Activated CD8-positive, alpha-beta memory T cell treated with anti-CD3 and anti-CD28 coated beads, Interleukin-2, amount 50 U/mL, for 48 hours (primary cell): ENCODE measurements around the gene RABL2A.
"Not testable (repeated sequence)": the region's sequence is repeated elsewhere in the genome, so short reads cannot be mapped to it uniquely, and the experiment has no call there.

Experiments used
- DNase-seq: peaks from one replicate; pipeline ENCODE4 v3.0.0-alpha.2; 2020

Gene RABL2A

DNA sequence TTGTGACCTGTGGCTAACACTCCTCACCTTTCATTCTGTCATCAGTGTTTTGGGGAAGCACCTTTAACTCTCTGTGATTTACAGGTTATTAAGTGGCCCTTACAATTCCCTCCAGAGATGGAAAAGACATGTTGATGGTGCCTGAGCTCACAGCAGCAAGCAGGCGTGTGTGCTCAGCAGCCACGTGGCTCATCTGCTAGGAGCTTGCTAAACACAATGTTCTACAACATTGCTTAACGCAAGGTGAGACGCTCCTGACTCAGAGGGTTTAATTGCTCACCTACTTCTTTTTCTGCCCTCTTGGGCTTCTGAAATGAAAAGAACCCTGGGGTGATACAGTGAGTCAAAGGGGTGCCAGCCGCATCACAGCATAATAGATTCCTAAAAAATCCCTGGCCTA, 6.1 kb upstream of the RABL2A start:
- DNase-seq = peak; percentile 48

DNA sequence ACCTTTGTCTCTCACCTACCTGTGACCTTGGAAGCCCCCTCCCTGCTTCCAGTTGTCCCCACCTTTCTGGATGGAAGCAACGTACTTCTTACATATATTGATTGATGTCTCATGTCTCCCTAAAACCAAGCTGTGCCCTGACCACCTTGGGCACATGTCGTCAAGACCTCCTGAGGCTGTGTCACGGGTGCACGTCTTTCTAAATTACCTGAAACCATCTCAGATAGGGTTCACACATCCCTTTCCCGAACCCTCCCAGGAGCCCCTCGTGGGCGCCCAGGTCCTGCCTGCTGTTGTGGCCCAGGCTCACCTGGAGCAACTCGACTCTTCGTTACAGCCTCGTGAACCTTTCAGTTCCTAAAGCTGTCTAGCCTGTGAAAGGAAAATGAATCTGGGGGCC, 1.2 kb upstream of the RABL2A start:
- DNase-seq = not testable (repeated sequence)

DNA sequence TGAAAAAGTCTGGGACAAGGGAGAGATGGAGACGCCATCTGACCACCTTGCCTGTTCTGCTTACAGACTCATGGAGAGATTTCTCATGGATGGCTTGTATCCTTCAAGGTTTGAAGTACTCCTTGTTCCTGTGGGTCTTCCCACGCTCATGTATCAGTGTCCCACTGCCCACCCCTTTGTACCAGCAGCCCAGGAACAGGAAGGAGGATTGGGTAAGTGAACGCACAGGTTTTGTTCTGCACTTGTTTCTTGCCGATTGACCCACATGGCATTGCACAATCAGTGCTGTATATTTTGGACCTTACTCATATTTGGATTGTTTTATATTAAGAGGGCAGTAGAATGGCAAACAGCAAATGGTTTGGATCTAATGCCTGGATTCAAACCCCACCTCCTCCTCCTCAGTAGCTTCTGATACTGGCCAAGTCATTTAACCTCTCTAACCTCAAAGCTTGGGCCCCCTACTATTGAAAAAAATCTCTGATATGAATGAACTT, 5.8 kb downstream of the RABL2A start:
- not testable (repeated sequence) for DNase-seq

DNA sequence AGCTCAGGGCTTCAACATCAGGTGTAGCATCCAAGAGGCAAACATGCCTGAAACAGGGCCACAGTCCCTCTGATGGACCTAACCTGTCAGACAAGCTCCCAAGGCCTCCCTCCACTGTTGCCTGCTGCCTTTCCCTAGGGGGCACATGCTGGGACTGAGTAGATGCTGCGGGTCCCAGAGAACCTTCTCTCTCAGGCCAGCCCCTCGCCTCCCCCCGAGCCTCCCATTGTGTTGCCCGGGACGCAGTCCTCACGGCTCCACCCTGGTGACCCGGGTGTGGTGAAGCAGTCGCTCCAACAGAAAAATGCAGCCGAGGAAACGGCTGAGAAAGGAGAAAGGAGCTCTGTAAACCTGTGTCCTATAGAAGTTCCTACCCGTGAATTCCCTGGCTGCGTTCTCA, 8.3 kb downstream of the RABL2A start:
- not testable (repeated sequence) for DNase-seq

DNA sequence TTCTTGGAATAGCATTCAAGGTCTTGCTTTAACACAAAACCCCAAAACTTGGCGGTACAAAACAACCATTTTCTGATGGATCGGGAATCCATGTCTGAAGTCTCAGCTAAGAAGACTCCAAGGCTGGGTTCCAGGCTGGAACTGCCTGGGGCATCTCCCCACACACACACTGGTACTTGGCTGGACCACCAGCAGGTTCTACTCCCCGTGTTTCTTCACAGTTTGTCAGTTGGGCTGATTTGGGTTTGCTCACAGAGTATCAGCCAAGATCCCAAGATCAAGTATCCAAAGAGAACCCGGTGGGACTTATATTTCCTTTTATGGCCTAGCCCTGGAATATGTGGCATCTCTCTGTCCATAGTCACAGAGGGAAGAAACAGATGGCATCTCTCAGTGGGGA, 9.2 kb downstream of the RABL2A start:
- DNase-seq = not testable (repeated sequence)

DNA sequence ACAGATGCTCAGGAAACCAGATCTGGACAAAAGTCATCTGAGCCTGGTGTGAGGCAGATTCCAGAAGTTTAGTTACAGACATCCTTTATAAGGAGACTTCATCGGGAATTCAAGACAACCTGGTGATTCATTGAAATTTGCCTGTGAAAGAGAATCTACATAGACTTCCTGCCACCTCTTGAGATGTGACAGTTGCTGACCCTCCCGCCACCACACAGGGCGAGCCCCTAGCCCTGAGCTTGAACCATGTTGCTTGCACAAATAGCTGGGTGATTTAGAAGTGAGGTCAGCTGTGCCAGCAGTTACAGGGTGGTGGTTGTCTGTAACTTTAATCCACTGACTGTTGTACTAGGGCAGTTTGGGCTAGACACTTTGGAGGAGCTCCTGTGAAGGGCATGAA, 11.0 kb downstream of the RABL2A start:
- DNase-seq = not testable (repeated sequence)

DNA sequence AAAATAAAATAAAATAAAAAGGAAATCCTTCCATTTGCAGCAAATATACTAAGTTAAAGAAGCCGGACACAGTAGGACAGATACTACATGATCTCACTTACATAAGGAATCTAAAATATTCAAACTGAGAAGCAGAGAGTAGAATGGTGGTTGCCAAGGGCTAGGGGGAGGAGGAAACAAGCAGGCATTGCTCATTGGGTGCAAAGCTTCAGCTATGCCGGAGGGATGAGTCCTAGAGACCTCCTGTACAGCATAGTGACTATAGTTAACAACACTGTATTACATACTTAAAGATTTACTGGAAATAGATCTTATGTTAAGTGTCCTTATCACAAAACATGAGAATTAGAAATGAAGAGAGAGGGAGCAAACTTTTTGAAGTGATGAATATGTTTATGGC, 19.2 kb downstream of the RABL2A start:
- not testable (repeated sequence) for DNase-seq

DNA sequence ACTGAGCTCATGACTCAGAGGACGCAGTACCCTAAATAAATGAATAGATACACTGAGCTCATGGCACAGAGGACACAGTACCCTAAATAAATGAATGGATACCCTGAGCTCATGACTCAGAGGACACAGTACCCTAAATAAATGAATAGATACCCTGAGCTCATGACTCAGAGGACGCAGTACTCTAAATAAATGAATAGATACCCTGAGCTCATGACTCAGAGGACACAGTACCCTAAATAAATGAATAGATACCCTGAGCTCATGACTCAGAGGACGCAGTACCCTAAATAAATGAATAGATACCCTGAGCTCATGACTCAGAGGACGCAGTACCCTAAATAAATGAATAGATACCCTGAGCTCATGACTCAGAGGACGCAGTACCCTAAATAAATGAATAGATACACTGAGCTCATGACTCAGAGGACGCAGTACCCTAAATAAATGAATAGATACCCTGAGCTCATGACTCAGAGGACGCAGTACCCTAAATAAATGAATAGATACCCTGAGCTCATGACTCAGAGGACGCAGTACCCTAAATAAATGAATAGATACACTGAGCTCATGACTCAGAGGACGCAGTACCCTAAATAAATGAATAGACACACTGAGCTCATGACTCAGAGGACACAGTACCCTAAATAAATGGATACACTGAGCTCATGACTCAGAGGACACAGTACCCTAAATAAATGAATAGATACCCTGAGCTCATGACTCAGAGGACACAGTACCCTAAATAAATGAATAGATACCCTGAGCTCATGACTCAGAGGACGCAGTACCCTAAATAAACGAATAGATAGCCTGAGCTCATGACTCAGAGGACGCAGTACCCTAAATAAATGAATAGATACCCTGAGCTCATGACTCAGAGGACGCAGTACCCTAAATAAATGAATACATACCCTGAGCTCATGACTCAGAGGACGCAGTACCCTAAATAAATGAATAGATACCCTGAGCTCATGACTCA, 24.1 kb downstream of the RABL2A start:
- DNase-seq = not testable (repeated sequence)

DNA sequence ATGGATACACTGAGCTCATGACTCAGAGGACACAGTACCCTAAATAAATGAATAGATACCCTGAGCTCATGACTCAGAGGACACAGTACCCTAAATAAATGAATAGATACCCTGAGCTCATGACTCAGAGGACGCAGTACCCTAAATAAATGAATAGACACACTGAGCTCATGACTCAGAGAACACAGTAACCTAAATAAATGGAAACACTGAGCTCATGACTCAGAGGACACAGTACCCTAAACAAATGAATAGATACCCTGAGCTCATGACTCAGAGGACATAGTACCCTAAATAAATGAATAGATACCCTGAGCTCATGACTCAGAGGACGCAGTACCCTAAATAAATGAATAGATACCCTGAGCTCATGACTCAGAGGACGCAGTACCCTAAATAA, 25.5 kb downstream of the RABL2A start:
- DNase-seq = not testable (repeated sequence)

DNA sequence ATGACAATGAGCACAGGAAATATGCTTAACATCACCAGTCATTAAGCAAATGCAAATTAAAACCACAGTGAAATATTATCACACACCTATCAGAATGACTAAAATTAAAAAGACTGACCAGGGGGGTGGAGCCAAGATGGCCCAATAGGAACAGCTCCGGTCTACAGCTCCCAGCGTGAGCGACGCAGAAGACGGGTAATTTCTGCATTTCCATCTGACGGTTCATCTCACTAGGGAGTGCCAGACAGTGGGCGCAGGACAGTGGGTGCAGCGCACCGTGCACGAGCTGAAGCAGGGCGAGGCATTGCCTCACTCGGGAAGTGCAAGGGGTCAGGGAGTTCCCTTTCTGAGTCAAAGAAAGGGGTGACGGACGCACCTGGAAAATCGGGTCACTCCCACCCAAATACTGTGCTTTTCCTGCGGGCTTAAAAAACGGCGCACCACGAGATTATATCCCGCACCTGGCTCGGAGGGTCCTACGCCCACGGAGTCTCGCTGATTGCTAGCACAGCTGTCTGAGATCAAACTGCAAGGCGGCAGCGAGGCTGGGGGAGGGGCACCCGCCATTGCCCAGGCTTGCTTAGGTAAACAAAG, 29.1 kb downstream of the RABL2A start:
- not testable (repeated sequence) for DNase-seq

DNA sequence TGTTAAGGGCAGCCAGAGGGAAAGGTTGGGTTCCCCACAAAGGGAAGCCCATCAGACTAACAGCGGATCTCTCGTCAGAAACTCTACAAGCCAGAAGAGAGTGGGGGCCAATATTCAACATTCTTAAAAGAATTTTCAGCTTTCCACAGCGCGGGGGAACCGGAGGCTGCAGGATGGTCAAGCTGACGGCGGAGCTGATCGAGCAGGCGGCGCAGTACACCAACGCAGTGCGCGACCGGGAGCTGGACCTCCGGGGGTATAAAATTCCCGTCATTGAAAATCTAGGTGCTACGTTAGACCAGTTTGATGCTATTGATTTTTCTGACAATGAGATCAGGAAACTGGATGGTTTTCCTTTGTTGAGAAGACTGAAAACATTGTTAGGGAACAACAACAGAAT, 30.7 kb downstream of the RABL2A start:
- not testable (repeated sequence) for DNase-seq

DNA sequence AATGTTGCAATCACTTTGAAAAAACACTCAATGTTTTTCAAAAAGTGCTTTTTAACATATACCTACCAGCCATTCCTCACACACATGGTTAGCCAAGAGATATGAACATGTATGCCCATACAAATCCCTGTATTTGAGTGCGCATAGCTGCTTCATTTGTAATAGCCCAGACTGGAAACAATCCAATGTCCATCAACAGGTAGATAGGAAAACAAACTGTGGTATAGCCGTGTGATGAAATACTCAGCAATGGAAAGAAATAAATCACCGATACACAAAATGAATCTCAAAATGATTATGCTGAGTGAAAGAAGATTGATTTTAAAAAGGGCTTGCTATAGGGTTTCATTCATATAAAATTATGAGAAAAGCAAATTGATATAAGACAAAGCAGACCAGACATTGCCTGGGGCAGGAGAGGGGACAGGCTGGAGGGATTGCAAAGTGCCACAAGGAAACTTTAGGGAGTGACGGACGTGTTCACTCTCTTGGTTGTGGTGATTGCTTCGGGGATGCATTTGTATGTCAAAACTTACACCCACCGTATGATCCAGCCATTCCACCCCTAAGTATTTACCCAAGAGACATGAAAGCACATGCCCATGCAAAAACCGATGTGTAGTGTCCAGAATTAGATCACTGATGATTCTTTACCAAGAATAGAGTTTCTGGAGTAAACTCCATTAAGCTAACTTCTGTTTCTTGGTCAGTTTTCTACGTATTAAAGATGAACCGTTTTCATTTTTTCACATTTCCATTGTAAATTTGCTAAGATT, 36.4 kb downstream of the RABL2A start:
- DNase-seq = not testable (repeated sequence)

DNA sequence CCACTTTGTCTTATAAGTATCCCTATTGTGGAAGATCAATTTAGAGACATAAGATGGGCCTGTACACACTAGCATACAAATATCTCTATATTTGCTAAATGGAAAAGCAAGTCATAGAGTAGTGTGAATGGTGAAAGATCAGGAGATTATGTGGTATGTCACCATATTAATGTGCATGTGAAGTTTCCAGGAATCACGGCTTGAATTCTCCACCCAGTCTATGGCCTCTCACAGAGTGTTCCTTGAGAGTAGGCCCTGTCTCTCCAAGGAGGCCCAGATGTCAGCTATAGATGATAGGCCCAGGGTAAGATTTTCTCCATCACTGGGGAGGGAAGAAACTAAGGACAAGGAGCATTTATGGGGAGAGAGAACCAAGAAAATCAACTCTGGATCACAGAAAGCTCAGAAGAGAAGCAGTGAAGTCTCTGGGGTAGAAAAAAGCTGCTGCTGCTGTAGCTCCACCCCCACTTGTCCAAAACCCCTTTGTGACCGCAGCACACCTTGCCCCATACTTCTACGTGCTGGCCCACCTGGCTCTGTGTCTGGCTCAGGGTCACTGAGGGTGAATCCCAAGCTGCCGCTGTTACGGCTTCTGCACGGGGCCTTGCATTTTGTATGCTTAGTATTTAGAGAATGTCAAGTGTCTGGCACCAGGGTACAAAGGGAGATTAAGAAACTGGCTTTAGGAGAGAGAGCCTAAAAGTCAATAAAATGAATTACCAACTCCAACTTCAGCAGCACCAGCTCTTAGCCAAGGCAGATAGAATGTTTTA, 37.9 kb downstream of the RABL2A start:
- not testable (repeated sequence) for DNase-seq

DNA sequence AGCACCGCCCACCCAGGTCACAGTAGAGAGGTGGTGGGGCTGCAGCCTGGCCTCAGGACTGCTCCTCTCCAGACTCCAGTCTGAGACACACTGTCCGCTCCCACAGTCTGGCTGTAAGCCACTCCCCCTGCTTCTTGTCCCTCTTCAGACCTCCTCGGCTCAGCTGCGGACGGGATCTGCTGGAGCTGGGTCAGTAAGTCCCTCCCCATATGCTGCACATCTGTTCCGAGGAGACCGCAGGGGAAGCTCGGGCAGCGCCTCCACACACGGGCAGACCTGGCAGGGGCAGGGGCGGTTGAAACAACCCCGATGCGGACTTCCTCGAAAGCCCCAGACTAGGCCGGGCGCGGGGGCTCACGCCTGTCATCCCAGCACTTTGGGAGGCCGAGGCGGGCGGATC, 41.9 kb downstream of the RABL2A start:
- DNase-seq = not testable (repeated sequence)

DNA sequence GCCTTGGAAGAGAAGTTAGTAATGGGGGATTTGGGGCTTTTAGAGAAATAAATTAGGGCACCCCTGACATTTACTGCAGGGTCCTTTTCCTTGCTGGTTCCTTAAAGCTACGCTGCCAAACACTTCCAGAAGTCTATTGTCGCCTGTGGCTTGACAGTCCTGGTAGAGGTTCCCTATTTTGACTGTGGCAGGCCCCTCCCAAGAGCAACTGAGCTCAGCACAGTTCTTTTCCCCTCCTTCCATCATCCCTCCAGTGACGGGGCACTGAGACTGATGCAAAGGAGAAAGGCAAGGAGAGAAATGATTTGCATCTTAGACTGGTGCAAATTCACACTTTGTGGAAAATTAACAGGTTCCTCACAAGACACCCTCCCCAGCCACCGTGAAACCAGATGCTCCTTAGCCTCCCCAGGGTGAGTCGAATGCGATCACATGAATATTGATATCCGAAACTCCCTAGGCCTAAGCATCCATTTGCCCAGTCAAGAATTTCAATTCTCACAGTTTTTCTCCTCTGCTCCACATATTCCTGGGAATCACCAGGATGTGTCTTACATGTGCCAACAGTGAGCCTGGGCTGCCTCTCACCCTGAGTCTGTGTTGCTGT, 45.4 kb downstream of the RABL2A start:
- DNase-seq = no peak

DNA sequence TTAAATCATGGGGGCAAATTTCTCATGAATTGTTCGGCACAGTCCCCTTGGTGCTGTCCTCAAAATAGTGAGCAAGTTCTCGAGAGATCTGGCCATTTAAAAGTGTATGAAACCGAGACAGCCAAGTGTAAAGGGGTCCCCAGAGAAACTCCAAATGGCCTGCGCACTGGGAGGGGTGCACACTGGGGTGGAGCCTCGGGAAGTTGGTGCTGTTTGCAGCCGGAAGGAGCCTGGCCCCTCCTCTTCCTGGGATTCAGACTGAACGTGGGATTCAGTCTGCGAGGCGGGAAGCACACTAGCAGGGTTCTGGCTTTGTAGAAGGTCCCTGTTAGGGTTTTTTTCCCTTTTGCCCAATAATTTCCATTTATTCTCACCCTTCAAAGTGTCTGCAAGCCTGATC, 48.8 kb downstream of the RABL2A start:
- no peak for DNase-seq

DNA sequence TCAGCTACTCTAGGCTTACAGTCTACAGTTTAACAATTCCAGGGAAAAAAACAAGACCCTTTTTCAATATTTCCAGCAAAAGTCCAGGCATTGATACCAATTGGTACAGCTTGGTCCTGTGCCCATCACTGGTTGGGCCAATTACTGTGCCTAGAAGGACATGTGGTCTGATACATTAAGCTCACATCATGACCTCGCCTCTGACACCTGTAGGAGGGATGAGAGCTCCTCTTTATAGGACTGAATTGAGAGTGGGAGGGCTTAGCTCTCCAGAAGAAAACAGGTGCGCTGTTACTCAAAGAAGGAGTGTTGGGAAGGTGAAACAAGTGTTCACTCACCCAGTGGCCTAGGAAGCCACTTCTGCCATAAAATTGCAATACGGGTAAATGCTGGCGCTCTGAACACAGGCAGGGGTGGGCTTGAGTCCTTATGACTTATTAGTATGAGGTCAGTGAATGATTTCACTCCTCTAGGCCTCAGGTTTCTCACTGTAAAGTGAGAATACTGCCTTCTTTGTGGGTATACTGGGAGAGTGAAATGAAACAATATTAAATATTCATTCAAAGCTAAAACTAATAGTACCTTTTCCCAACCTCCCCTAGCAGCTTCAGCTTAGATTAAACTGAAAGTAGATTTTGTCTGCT, 49.7 kb downstream of the RABL2A start:
- DNase-seq = no peak

DNA sequence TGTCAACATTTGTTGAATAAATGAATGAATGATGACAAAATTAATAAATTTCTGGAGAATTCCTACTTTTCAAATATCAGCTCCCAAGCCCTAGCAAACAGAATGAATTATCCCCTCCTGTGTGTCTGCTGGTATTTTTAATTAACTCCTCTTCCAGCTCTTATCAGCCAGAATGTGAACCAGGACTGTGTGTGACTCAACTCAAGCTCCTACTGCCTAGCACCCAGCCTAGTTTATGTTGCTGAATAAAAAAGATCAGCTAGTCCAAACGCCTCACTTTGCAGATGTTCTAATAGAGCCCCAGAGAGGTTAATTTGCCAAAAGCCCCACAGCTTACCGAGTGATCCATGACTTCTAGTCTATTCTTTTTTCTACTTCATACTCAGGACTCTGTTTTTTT, 50.3 kb downstream of the RABL2A start:
- DNase-seq = no peak

DNA sequence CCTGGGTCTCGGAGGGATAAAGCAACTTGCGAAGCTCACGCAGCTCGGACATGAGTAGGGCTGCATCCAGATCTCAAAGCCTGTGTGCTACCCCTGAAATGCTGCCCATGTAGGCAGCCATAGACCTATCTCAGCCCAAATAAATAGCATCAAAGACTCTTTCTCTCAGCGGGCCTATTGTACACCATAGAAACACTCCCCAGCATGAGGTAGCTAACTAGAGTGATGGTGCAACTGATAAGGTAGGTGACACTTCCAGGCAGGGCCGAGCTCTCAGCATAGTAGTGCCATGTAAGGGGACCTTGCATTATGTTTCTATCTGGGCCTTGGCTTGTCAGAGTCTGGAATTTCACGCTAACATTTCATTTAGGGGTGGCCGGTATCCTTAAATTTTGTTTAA, 52.4 kb downstream of the RABL2A start:
- no peak for DNase-seq

DNA sequence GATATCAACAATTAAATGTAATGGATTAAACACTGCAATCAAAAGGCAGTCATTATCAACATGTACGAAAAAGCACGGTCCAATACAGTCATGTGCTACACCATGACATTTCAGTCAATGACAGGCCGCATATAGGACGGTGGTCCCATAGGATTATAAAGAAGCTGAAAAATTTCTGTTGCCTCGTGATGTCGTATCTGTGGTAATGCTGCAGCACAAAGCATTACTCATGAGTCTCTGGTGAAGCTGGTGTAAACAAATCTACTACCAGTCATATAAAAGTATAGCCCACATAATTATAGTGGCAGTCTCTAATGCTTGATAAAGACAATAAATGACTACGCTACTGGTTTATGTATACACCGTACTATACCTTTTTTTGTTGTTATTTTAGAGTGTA, 58.4 kb downstream of the RABL2A start:
- no peak for DNase-seq

DNA sequence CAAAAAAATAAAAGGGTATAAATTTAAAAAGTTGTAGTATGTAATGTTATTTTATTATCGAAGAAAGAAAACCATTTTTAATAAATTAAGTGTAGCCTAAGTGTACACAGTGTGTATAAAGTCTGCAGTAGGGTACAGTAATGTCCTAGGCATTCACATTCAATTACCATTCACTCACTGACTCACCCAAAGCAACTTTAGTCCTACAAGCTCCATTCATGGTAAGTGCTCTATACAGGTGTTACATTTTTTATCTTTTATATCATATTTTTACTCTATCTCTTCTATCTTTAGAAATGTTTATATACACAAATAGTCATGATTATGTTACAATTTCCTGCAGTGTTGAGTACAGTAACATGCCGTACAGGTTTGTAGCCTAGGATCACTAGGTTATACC, 59.5 kb downstream of the RABL2A start:
- DNase-seq = no peak
